Prostate gland (tissue), 2 donors: ENCODE measurements around the gene ZNF414.

Experiments
- POLR2A ChIP-seq: fragments of 450-650 bp; IDR thresholded peaks from one replicate; pipeline ENCODE4 v1.6.1; 2016; ENCODE audit warnings: antibody characterized with exemption, mild to moderate bottlenecking
- TF ChIP-seq, protein P1 (sequence below), 4 experiments: fragments of 200-600 bp in 2 of 4; fragments of 450-650 bp in 2 of 4; sonication (generic) in 2 of 4; IDR thresholded peaks; 1 replicate in 3 of 4; 2 replicates in 1 of 4; pipeline ENCODE4 v1.5.1; 2016 to 2019; ENCODE audit warnings: antibody characterized with exemption in 4 of 4, mild to moderate bottlenecking in 2 of 4, moderate library complexity in 2 of 4

DNA sequence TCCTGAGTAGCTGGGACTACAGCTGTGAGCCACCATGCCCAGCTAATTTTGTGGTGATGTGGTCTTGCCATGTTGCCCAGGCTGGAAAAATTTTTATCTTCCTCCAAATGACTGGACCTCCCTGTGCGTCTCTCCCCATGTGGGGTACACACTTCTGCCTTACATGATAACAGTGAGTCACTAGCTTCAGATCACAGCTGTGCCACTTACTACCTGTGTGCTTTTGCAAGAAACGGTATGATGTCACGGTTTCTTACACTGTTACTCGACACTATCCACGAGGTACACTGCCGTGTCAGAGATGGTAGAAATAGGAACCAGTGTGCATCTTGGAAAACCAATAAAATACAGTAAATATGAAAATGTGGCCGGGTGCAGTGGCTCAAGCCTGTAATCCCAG, 17.5 kb upstream of the ZNF414 start:
- TF ChIP-seq, protein P1, sequence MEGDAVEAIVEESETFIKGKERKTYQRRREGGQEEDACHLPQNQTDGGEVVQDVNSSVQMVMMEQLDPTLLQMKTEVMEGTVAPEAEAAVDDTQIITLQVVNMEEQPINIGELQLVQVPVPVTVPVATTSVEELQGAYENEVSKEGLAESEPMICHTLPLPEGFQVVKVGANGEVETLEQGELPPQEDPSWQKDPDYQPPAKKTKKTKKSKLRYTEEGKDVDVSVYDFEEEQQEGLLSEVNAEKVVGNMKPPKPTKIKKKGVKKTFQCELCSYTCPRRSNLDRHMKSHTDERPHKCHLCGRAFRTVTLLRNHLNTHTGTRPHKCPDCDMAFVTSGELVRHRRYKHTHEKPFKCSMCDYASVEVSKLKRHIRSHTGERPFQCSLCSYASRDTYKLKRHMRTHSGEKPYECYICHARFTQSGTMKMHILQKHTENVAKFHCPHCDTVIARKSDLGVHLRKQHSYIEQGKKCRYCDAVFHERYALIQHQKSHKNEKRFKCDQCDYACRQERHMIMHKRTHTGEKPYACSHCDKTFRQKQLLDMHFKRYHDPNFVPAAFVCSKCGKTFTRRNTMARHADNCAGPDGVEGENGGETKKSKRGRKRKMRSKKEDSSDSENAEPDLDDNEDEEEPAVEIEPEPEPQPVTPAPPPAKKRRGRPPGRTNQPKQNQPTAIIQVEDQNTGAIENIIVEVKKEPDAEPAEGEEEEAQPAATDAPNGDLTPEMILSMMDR (IDR thresholded peaks at IDR 0.05): no peak
- TF ChIP-seq POLR2A: no peak
